ENCODE results near the gene TNS3. TPM values are rescaled to one million over a fixed set of nuclear protein-coding genes. Genes with fewer than 3 reads are reported as not detected.

TNS3 gene
- total RNA-seq, 1 donor from 2014 or later, result 92.9 TPM

DNA sequence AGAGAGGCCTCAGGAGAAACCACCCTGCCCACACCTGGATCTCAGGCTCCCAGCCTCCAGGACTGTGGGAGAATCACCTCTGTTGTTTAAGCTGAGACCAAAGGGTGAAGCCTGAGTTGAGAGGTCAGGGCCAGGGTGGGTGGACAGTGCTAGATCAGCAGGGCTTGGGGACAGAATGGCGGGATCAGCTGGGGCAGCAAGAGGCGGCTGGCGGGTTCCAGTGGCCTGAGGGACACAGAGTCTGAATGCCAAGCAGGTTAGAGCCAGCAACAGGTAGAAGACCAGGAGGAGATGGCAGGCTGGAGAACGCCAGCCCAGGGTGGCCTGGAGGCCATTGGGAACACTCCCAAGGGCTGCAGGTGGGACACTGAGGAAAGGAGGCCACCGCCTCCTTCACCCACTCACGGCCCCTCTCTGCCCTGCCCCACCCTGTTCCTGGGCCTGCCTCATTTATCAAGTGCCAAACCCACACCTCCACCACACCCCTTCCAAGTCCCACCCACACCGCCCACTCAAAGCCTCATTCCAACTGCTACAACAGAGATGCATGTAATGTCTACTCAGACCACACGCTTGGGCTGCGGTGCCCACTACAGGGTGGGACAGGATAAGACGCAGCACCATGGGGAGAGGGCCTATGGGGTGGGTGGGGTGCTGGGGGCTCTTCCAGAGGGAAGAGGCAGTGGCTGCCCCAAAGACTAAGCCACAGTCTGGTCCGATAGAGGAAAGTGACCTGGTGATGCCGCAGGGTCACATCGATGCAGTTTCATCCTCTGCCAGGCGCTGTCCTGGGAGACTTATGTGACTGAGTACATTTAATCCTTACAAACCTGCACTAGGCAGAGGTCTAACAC is 173.9 kb downstream of the TNS3 start:
- Histone ChIP-seq H3K27ac (ENCODE audit: low read depth, low read length) (no peak overlapping the region), H3K9me3 (ENCODE audit: insufficient read depth, low read depth, low read length) (no peaks in the 10 kb centered on the region), H3K4me1 (ENCODE audit: insufficient read depth, low read length) (peaks cover 9% of the 10 kb centered on the region), H3K36me3 (ENCODE audit: insufficient read depth, low read length) (peaks cover 11% of the 10 kb centered on the region), H3K4me2 (ENCODE audit: low read length) (no peak overlapping the region), H3K27me3 (ENCODE audit: insufficient read depth, low read length) (no peaks in the 10 kb centered on the region), H2AFZ (ENCODE audit: low read depth, low read length) (no peak overlapping the region), H4K20me1 (ENCODE audit: insufficient read depth, low read length) (peaks cover 55% of the 10 kb centered on the region), H3K79me2 (ENCODE audit: insufficient read depth, low read length) (no peaks in the 10 kb centered on the region), H3K4me3 (ENCODE audit: insufficient read depth, low read depth, low read length) (no peak overlapping the region), H3K9ac (ENCODE audit: low read length) (no peak overlapping the region)
- FAIRE-seq, result no peak
- no peaks in the 10 kb centered on the region for H3K27me3 Mint-ChIP-seq (ENCODE audit: low read depth, unreplicated experiment)
- H3K36me3 Mint-ChIP-seq (ENCODE audit: low read depth, unreplicated experiment), result peaks cover 20% of the 10 kb centered on the region
- DNase-seq (ENCODE audit: low read depth), result no peak
- H3K4me1 Mint-ChIP-seq (ENCODE audit: low read depth, unreplicated experiment), result peaks cover 16% of the 10 kb centered on the region
- H3K9me3 Mint-ChIP-seq (ENCODE audit: unreplicated experiment), result no peaks in the 10 kb centered on the region
- no peak overlapping the region for H3K4me3 Mint-ChIP-seq (ENCODE audit: unreplicated experiment)
- H3K27ac Mint-ChIP-seq (ENCODE audit: unreplicated experiment), result peak overlapping the region; percentile 66
- no peak for TF ChIP-seq EZH2 (IDR thresholded peaks at IDR 0.05; ENCODE audit: insufficient read depth, low read length)
- TF ChIP-seq, protein P1, sequence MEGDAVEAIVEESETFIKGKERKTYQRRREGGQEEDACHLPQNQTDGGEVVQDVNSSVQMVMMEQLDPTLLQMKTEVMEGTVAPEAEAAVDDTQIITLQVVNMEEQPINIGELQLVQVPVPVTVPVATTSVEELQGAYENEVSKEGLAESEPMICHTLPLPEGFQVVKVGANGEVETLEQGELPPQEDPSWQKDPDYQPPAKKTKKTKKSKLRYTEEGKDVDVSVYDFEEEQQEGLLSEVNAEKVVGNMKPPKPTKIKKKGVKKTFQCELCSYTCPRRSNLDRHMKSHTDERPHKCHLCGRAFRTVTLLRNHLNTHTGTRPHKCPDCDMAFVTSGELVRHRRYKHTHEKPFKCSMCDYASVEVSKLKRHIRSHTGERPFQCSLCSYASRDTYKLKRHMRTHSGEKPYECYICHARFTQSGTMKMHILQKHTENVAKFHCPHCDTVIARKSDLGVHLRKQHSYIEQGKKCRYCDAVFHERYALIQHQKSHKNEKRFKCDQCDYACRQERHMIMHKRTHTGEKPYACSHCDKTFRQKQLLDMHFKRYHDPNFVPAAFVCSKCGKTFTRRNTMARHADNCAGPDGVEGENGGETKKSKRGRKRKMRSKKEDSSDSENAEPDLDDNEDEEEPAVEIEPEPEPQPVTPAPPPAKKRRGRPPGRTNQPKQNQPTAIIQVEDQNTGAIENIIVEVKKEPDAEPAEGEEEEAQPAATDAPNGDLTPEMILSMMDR (IDR thresholded peaks at IDR 0.05; ENCODE audit: insufficient read depth, low read depth, low read length), result no peak

DNA sequence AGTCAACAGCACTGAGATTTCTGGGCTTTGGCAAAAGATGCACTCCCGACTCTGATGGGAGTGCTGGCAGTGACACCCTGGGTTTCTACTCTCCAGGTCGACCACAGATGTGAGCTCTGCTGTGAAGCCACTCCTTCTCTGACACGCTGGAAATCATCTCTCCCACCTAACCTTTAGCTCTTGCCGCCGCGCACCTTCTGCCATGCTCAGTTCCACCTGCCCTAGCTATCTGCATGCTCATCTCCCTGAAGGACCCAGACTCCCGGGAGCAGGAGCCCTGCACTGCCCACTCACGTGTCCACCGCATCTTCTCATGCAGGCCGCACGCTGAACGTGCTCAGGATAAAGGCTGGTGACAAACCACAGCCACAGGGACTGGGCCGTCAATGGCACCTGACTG is 174.8 kb downstream of the TNS3 start:
- H3K9me3 ChIP-seq (ENCODE audit: insufficient read depth, low read depth, low read length), result no peaks in the 10 kb centered on the region
- H3K27me3 ChIP-seq (ENCODE audit: insufficient read depth, low read length), result no peaks in the 10 kb centered on the region
- DNase-seq (ENCODE audit: low read depth), result no peak
- no peak overlapping the region for H3K4me2 ChIP-seq (ENCODE audit: low read length)
- H3K36me3 ChIP-seq (ENCODE audit: insufficient read depth, low read length), result peaks cover 11% of the 10 kb centered on the region
- no peak overlapping the region for H3K27ac ChIP-seq (ENCODE audit: low read depth, low read length)
- Mint-ChIP-seq H3K9me3 (ENCODE audit: unreplicated experiment) (no peaks in the 10 kb centered on the region), H3K4me1 (ENCODE audit: low read depth, unreplicated experiment) (peaks cover 18% of the 10 kb centered on the region), H3K27ac (ENCODE audit: unreplicated experiment) (no peak overlapping the region), H3K4me3 (ENCODE audit: unreplicated experiment) (no peak overlapping the region), H3K27me3 (ENCODE audit: low read depth, unreplicated experiment) (no peaks in the 10 kb centered on the region), H3K36me3 (ENCODE audit: low read depth, unreplicated experiment) (peaks cover 23% of the 10 kb centered on the region)
- no peaks in the 10 kb centered on the region for H3K79me2 ChIP-seq (ENCODE audit: insufficient read depth, low read length)
- peaks cover 64% of the 10 kb centered on the region for H4K20me1 ChIP-seq (ENCODE audit: insufficient read depth, low read length)
- no peak overlapping the region for H3K4me3 ChIP-seq (ENCODE audit: insufficient read depth, low read depth, low read length)
- TF ChIP-seq EZH2 (IDR thresholded peaks at IDR 0.05; ENCODE audit: insufficient read depth, low read length), result no peak
- TF ChIP-seq, protein P1 (IDR thresholded peaks at IDR 0.05; ENCODE audit: insufficient read depth, low read depth, low read length), result no peak
- no peak overlapping the region for H3K9ac ChIP-seq (ENCODE audit: low read length)
- no peak overlapping the region for H2AFZ ChIP-seq (ENCODE audit: low read depth, low read length)
- FAIRE-seq, result no peak
- peaks cover 9% of the 10 kb centered on the region for H3K4me1 ChIP-seq (ENCODE audit: insufficient read depth, low read length)

DNA sequence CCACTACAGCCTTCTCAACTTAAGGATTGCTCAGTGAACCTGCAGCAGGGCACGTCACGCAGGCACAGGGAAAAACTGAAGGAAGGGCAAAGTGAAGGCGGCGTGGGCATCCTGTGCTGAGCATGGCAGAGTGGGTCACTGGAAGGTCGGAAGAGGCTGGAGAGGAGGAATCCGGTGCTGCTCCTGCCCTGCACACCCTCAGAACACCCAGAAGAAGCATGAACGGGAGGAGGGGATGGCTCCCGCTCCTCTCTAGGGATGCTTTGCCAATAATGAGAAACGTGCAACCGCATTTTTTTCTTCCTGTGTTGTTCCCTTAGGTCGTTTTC is 175.1 kb downstream of the TNS3 start:
- no peaks in the 10 kb centered on the region for H3K27me3 Mint-ChIP-seq (ENCODE audit: low read depth, unreplicated experiment)
- TF ChIP-seq, protein P1 (IDR thresholded peaks at IDR 0.05; ENCODE audit: insufficient read depth, low read depth, low read length), result no peak
- no peak for TF ChIP-seq EZH2 (IDR thresholded peaks at IDR 0.05; ENCODE audit: insufficient read depth, low read length)

More for the DNA sequence above, 175.1 kb downstream of the TNS3 start:
- H3K4me2 ChIP-seq (ENCODE audit: low read length), result peak overlapping the region; percentile 29
- Mint-ChIP-seq H3K36me3 (ENCODE audit: low read depth, unreplicated experiment) (peaks cover 19% of the 10 kb centered on the region), H3K27ac (ENCODE audit: unreplicated experiment) (no peak overlapping the region), H3K4me1 (ENCODE audit: low read depth, unreplicated experiment) (peaks cover 18% of the 10 kb centered on the region), H3K4me3 (ENCODE audit: unreplicated experiment) (no peak overlapping the region), H3K9me3 (ENCODE audit: unreplicated experiment) (no peaks in the 10 kb centered on the region)
- H2AFZ ChIP-seq (ENCODE audit: low read depth, low read length), result no peak overlapping the region
- peaks cover 68% of the 10 kb centered on the region for H4K20me1 ChIP-seq (ENCODE audit: insufficient read depth, low read length)
- H3K4me1 ChIP-seq (ENCODE audit: insufficient read depth, low read length), result peaks cover 9% of the 10 kb centered on the region
- H3K27ac ChIP-seq (ENCODE audit: low read depth, low read length), result no peak overlapping the region
- no peak overlapping the region for H3K4me3 ChIP-seq (ENCODE audit: insufficient read depth, low read depth, low read length)
- H3K79me2 ChIP-seq (ENCODE audit: insufficient read depth, low read length), result no peaks in the 10 kb centered on the region
- DNase-seq (ENCODE audit: low read depth) (no peak), FAIRE-seq (no peak)
- H3K9ac ChIP-seq (ENCODE audit: low read length), result no peak overlapping the region
- H3K27me3 ChIP-seq (ENCODE audit: insufficient read depth, low read length), result no peaks in the 10 kb centered on the region
- no peaks in the 10 kb centered on the region for H3K9me3 ChIP-seq (ENCODE audit: insufficient read depth, low read depth, low read length)
- peaks cover 9% of the 10 kb centered on the region for H3K36me3 ChIP-seq (ENCODE audit: insufficient read depth, low read length)
